K562 (cell line): ENCODE results near the gene LUC7L3. TPM values are rescaled to one million over a fixed set of nuclear protein-coding genes. Genes with fewer than 3 reads are reported as not detected.

ENCODE experiments used
- ATAC-seq: fragments of 200-7000 bp; cut with Tn5 transposase; 3 replicates; pipeline ENCODE4 v1.9.1; 2020; ENCODE audit warnings: moderate library complexity
- BruUV-seq: library from RNA; stranded (reverse); fragments of 400-500 nt; replicated peaks from 2 replicates; lab custom pipeline; 2021; lab: Mats Ljungman, UMichigan
- CTCF ChIA-PET: fragments of 300-600 bp; formaldehyde crosslinking; extraction: SDS; loops from one replicate; lab custom pipeline; 2021; ENCODE audit warnings: low intra/inter-chr PET ratio; lab: Yijun Ruan, JAX
- POLR2A ChIA-PET: fragments of 300-600, 350-650 bp; sonication (Branson Sonifier 250); formaldehyde crosslinking; extraction: SDS; loops from one replicate; lab custom pipeline; 2021; ENCODE audit warnings: antibody characterized with exemption, inconsistent platforms; lab: Yijun Ruan, JAX
- DNase-seq, 4 experiments: peaks; one replicate each; pipeline versions ENCODE4 v3.0.0 to v3.0.0-alpha.2; 2011 to 2018; ENCODE audit warnings: low spot score in 3 of 4, mixed read lengths in 3 of 4; ENCODE audit errors: extremely low read depth in 1 of 4
- FAIRE-seq: peaks from 2 replicates; lab custom pipeline; 2011; peaks lifted over from hg19 to GRCh38; lab: Jason Lieb, UNC
- H2AFZ ChIP-seq: 2 replicates; pipeline ENCODE4 v1.6.0; 2011; ENCODE audit warnings: low read depth, low read length, control low read depth, inconsistent platforms
- H3K27ac ChIP-seq: fragments of 200-600 bp; 3 replicates; pipeline ENCODE4 v1.8.0; 2011; ENCODE audit warnings: low read depth, mild to moderate bottlenecking, control low read depth, inconsistent platforms, low read length, moderate library complexity, mixed read lengths; ENCODE audit errors: extremely low read depth
- H3K27me3 ChIP-seq, 2 experiments: fragments of 300-600 bp in 1 of 2; 2 replicates in 1 of 2; 3 replicates in 1 of 2; pipeline versions ENCODE4 v1.6.0 to v1.8.0; 2011; ENCODE audit warnings: inconsistent platforms in 2 of 2, low read length in 2 of 2, mild to moderate bottlenecking in 1 of 2, mixed read lengths in 1 of 2, moderate library complexity in 1 of 2; ENCODE audit not compliant: control insufficient read depth in 2 of 2, insufficient read depth in 2 of 2
- H3K36me3 ChIP-seq: fragments of 300-600 bp; 3 replicates; pipeline ENCODE4 v1.8.0; 2011; ENCODE audit warnings: mild to moderate bottlenecking, low read length, inconsistent platforms; ENCODE audit not compliant: control insufficient read depth, insufficient read depth
- H3K4me1 ChIP-seq, 2 experiments: fragments of 200-600 bp in 1 of 2; replicated peaks in 1 of 2; 2 replicates in 1 of 2; 3 replicates in 1 of 2; pipeline versions ENCODE4 v1.5.1 to v1.8.0; 2011; ENCODE audit warnings: inconsistent platforms in 2 of 2, low read length in 2 of 2, mild to moderate bottlenecking in 1 of 2, mixed read lengths in 1 of 2, moderate library complexity in 1 of 2; ENCODE audit not compliant: control insufficient read depth in 2 of 2, insufficient read depth in 2 of 2
- H3K4me2 ChIP-seq: 2 replicates; pipeline ENCODE4 v1.6.1; 2011; ENCODE audit warnings: low read length, control low read depth, inconsistent platforms, mixed read lengths; ENCODE audit not compliant: insufficient read depth
- H3K4me3 ChIP-seq: fragments of 200-600 bp; sonication (generic), shearing (Covaris generic); 2 replicates; pipeline ENCODE4 v1.5.1; 2016; ENCODE audit warnings: control low read depth, inconsistent platforms
- H3K79me2 ChIP-seq: fragments of 200-600 bp; 3 replicates; pipeline ENCODE4 v1.8.0; 2011; ENCODE audit warnings: low read length, inconsistent platforms; ENCODE audit not compliant: control insufficient read depth, insufficient read depth
- H3K9ac ChIP-seq, 2 experiments: 2 replicates each; pipeline versions ENCODE4 v1.6.0 to v1.6.1; 2011; ENCODE audit warnings: low read depth in 2 of 2, low read length in 2 of 2, control low read depth in 1 of 2, inconsistent platforms in 1 of 2, mild to moderate bottlenecking in 1 of 2, mixed read lengths in 1 of 2; ENCODE audit not compliant: insufficient read depth in 1 of 2
- H3K9me1 ChIP-seq: one replicate; pipeline ENCODE4 v1.6.0; 2011; ENCODE audit warnings: inconsistent platforms, mild to moderate bottlenecking, low read length, moderate library complexity; ENCODE audit not compliant: control insufficient read depth, insufficient read depth
- H3K9me3 ChIP-seq: replicated peaks from 2 replicates; pipeline ENCODE4 v1.5.1; 2011; ENCODE audit warnings: low read depth, low read length, inconsistent platforms; ENCODE audit not compliant: control insufficient read depth, insufficient read depth
- H4K20me1 ChIP-seq: replicated peaks from 2 replicates; pipeline ENCODE4 v1.6.1; 2011; ENCODE audit warnings: low read length, inconsistent platforms, mixed read lengths; ENCODE audit not compliant: control insufficient read depth, insufficient read depth
- HDAC3 ChIP-seq: fragments of 450-650 bp; IDR thresholded peaks from 2 replicates; pipeline ENCODE4 v1.6.1; 2018; ENCODE audit warnings: borderline replicate concordance, mild to moderate bottlenecking, moderate library complexity; ENCODE audit not compliant: partially characterized antibody
- NEUROD1 ChIP-seq: fragments of 150-350 bp; IDR thresholded peaks from 2 replicates; pipeline ENCODE4 v1.6.1; 2014; ENCODE audit warnings: borderline replicate concordance, low read length, low read depth; ENCODE audit not compliant: partially characterized antibody
- PBX2 ChIP-seq, 2 experiments: IDR thresholded peaks in 1 of 2; conservative IDR thresholded peaks in 1 of 2; 2 replicates each; pipeline ENCODE4 v1.6.1; 2016; ENCODE audit warnings: low read depth in 2 of 2, mild to moderate bottlenecking in 1 of 2, missing compliant biosample characterization in 1 of 2, missing genetic modification characterization in 1 of 2, moderate library complexity in 1 of 2
- ZHX1 ChIP-seq: fragments of 150-350 bp; conservative IDR thresholded peaks from 2 replicates; pipeline ENCODE4 v1.6.1; 2014; ENCODE audit warnings: low read length
- ZNF311 ChIP-seq: fragments of 250-450 bp; sonication (Bioruptor Pico); IDR thresholded peaks from 2 replicates; pipeline ENCODE4 v1.4.0; 2020; ENCODE audit warnings: mild to moderate bottlenecking, moderate library complexity
- ZNF785 ChIP-seq: fragments of 250-450 bp; sonication (Bioruptor Pico); IDR thresholded peaks from 2 replicates; pipeline ENCODE4 v1.4.0; 2020; ENCODE audit warnings: mild to moderate bottlenecking
- WGBS: fragments of 100-300 bp; shearing (Covaris generic); methylation state at CpG from one replicate; pipeline ENCODE4 v1.1.6; 2016; ENCODE audit warnings: low coverage, mixed read lengths; ENCODE audit not compliant: insufficient coverage; ENCODE audit errors: missing lambda C conversion rate; 5-methylcytosine and 5-hydroxymethylcytosine counted together
- in situ Hi-C: fragments of 300-500 bp; cut with MboI; formaldehyde crosslinking; loops from 4 replicates; pipeline ENCODE4 v1.15.0; 2018; ENCODE audit warnings: inconsistent platforms, mixed read lengths
- intact Hi-C: fragments of 100-400 bp; cut with micrococcal nuclease; formaldehyde crosslinking; loops from 2 replicates; pipeline ENCODE4 v1.14.2; 2022
- polyA plus RNA-seq, 8 experiments: library from polyadenylated mRNA; depleted of rRNA in 4 of 8; stranded (reverse) in 5 of 8; unstranded in 3 of 8; fragments of >200 nt; fragmentation: Nextera tagmentation in 2 of 8; fragmentation: Illumina TruSeq in 1 of 8; extraction: Ambion mirVana in 2 of 8; extraction: Trizol in 1 of 8; gene quantifications; 2 replicates each; pipeline versions ENCODE4 v1.2.1 to v1.2.3, GENCODE V29; 2011 to 2014; ENCODE audit warnings: inconsistent platforms in 1 of 8, missing spikeins in 1 of 8
- total RNA-seq, 7 experiments: library from RNA; depleted of rRNA in 6 of 7; stranded (reverse); fragments of >200 nt in 6 of 7; fragmentation: Illumina TruSeq in 2 of 7; extraction: Trizol in 2 of 7; gene quantifications; 2 replicates each; pipeline versions ENCODE4 v1.2.1 to v1.2.3, GENCODE V29; 2011 to 2021; ENCODE audit warnings: low replicate concordance in 1 of 7

LUC7L3 gene
- total and polyA plus RNA-seq, 9 of the 15 experiments (the other 6 are each of a cell fraction or from before 2014, with no cell fraction given), result 80.8 to 284 (median 127) TPM

- no peak for ATAC-seq
- no peak overlapping the region for H3K4me2 ChIP-seq
- TF ChIP-seq ZHX1, result no peak
- no peak for TF ChIP-seq HDAC3
- no peak for TF ChIP-seq ZNF785 (CRISPR knock-in tag)
- TF ChIP-seq PBX2 (CRISPR knock-in tag; IDR thresholded peaks at IDR 0.05; ENCODE audit: low read depth), result no peak
- peak; percentile 41; the same call in 1 of the 2 replicates for TF ChIP-seq PBX2 (tag; conservative IDR thresholded peaks at IDR 0.05; ENCODE audit: low read depth)
- TF ChIP-seq NEUROD1, result no peak
- TF ChIP-seq ZNF311, result no peak
- TF ChIP-seq, all 486 proteins: peak for 1
- 35% methylated on average over 2 of the region's 2 CpGs for WGBS
- BruUV-seq, result no TSS peak
- Histone ChIP-seq H3K9me1 (no peaks in the 10 kb centered on the region), H3K27ac (no peak overlapping the region), H2AFZ (no peak overlapping the region), H3K9ac (no peak overlapping the region), H3K4me3 (no peak overlapping the region), H3K4me1 (peaks cover 5 to 8% of the 10 kb centered on the region in 2 experiments; a peak in 3 of 5 replicates), H3K9me3 (no peaks in the 10 kb centered on the region), H3K79me2 (no peaks in the 10 kb centered on the region), H4K20me1 (no peaks in the 10 kb centered on the region), H3K36me3 (no peaks in the 10 kb centered on the region), H3K27me3 (no peaks in the 10 kb centered on the region)
- FAIRE-seq, result no peak
- ChIA-PET POLR2A (interaction anchor here (1.1 to 2.0 kb wide), 2 partner anchors 11 to 38 kb away, joined by 3 to 7 read pairs; no protein-coding TSS in a partner anchor), CTCF (no interaction called here)
- in situ Hi-C loops (no loop called here), intact Hi-C loops (loop anchor here (5.0 kb wide), 1 partner anchor 42 kb away; no protein-coding TSS in a partner anchor)
- DNase-seq, result no peak
These were observed 45.3 kb downstream of the LUC7L3 start for GRCh38 chr17:50764734-50765149.
